HL-60 (cell line): ENCODE measurements around the gene EXOC6B.

Experiments used
- DNase-seq, 2 experiments: peaks; one replicate each; pipeline ENCODE4 v3.0.0-alpha.2; 2010 to 2020; ENCODE audit warnings: low read depth in 1 of 2, low spot score in 1 of 2
- H3K27ac ChIP-seq: fragments of 250-450 bp; sonication (Bioruptor Pico); replicated peaks from 2 replicates; pipeline ENCODE4 v1.5.1; 2020; ENCODE audit warnings: mild to moderate bottlenecking, moderate library complexity
- H3K27me3 ChIP-seq: fragments of 250-450 bp; sonication (Bioruptor Pico); 2 replicates; pipeline ENCODE4 v1.5.1; 2021; ENCODE audit warnings: mild to moderate bottlenecking, moderate library complexity; ENCODE audit not compliant: insufficient read depth, poor library complexity, severe bottlenecking
- H3K4me3 ChIP-seq: replicated peaks from 2 replicates; pipeline ENCODE4 v1.5.1; 2011; ENCODE audit warnings: mild to moderate bottlenecking, control low read depth, low read length; ENCODE audit not compliant: insufficient read depth
- GABPA ChIP-seq: IDR thresholded peaks from 2 replicates; pipeline ENCODE4 v1.6.1; 2012; ENCODE audit warnings: low read depth
- POLR2AphosphoS5 ChIP-seq: IDR thresholded peaks from 2 replicates; pipeline ENCODE4 v1.6.1; 2012; ENCODE audit warnings: low read depth
- SPI1 ChIP-seq: IDR thresholded peaks from 2 replicates; pipeline ENCODE4 v1.6.1; 2012; ENCODE audit warnings: low read depth, mild to moderate bottlenecking, borderline replicate concordance
- TF ChIP-seq, protein P1 (sequence below): IDR thresholded peaks from one replicate; pipeline ENCODE4 v1.5.1; 2011; ENCODE audit warnings: low read length, control low read depth, inconsistent platforms; ENCODE audit not compliant: insufficient read depth
- TF ChIP-seq, protein P2 (sequence below): IDR thresholded peaks from 2 replicates; pipeline ENCODE4 v1.6.1; 2012; ENCODE audit warnings: low read depth; ENCODE audit not compliant: insufficient replicate concordance

EXOC6B gene

DNA sequence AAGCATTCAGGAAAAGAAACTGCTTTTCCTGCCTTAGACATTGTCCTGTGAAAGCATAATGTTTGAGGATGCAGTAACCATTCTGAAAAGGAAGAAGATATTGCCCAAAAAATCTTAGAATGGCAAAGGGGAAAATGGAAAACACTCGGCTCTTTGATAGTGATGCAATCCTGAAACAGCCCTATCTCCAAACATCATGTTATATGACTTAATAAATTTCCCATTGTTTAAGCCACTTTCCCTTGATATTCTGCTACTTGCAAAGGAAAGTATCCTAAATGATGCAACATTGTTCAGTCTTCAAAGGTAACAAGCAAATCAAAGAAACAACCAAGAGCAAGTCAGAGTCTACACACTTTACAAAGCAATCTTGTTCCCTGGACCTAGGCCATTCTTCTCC, 78.5 kb downstream of the EXOC6B start:
- Histone ChIP-seq H3K27ac (no peak overlapping the region), H3K4me3 (no peak overlapping the region), H3K27me3 (no peaks in the 10 kb centered on the region)
- DNase-seq: no peak
- TF ChIP-seq SPI1 (no peak), POLR2AphosphoS5 (no peak), GABPA (no peak)
- TF ChIP-seq, protein P1, sequence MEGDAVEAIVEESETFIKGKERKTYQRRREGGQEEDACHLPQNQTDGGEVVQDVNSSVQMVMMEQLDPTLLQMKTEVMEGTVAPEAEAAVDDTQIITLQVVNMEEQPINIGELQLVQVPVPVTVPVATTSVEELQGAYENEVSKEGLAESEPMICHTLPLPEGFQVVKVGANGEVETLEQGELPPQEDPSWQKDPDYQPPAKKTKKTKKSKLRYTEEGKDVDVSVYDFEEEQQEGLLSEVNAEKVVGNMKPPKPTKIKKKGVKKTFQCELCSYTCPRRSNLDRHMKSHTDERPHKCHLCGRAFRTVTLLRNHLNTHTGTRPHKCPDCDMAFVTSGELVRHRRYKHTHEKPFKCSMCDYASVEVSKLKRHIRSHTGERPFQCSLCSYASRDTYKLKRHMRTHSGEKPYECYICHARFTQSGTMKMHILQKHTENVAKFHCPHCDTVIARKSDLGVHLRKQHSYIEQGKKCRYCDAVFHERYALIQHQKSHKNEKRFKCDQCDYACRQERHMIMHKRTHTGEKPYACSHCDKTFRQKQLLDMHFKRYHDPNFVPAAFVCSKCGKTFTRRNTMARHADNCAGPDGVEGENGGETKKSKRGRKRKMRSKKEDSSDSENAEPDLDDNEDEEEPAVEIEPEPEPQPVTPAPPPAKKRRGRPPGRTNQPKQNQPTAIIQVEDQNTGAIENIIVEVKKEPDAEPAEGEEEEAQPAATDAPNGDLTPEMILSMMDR: no peak
- TF ChIP-seq, protein P2, sequence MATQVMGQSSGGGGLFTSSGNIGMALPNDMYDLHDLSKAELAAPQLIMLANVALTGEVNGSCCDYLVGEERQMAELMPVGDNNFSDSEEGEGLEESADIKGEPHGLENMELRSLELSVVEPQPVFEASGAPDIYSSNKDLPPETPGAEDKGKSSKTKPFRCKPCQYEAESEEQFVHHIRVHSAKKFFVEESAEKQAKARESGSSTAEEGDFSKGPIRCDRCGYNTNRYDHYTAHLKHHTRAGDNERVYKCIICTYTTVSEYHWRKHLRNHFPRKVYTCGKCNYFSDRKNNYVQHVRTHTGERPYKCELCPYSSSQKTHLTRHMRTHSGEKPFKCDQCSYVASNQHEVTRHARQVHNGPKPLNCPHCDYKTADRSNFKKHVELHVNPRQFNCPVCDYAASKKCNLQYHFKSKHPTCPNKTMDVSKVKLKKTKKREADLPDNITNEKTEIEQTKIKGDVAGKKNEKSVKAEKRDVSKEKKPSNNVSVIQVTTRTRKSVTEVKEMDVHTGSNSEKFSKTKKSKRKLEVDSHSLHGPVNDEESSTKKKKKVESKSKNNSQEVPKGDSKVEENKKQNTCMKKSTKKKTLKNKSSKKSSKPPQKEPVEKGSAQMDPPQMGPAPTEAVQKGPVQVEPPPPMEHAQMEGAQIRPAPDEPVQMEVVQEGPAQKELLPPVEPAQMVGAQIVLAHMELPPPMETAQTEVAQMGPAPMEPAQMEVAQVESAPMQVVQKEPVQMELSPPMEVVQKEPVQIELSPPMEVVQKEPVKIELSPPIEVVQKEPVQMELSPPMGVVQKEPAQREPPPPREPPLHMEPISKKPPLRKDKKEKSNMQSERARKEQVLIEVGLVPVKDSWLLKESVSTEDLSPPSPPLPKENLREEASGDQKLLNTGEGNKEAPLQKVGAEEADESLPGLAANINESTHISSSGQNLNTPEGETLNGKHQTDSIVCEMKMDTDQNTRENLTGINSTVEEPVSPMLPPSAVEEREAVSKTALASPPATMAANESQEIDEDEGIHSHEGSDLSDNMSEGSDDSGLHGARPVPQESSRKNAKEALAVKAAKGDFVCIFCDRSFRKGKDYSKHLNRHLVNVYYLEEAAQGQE: no peak

DNA sequence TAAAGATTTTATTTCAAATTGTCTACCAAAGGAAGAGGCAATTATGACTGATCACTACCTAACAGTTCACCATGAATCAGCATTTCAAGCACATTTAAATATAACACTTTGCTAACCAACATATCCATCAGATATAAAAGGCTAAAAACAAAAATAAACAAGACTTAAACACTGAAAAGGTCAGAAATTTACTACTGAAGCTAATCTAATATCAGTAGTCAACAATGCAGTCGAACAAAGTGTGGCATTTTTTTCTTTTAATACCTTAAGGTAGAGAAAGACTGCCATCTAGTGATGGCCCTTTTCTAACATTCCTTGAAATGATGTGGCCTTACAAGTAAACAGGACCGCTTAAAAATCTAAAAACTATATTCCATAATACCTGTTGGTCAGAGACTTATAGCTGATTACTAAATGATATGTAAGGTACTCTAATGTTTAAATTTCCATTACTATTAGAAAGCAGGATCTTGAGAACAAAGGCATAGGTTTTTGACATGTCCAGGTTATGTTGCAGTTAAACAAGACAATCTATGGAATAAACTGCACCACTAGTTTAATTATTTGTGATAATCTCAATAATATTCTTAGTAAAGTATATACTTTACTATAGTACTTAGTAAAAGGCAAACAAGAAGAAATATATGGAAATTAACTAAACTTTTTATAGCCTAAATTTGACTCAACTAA, 80.0 kb downstream of the EXOC6B start:
- H3K4me3 ChIP-seq: no peak overlapping the region
- no peak overlapping the region for H3K27ac ChIP-seq
- TF ChIP-seq POLR2AphosphoS5: no peak
- TF ChIP-seq GABPA: no peak
- TF ChIP-seq, protein P1: peak; percentile 28
- peak in 1 of 2 experiments; percentile 13 for DNase-seq
- no peaks in the 10 kb centered on the region for H3K27me3 ChIP-seq

DNA sequence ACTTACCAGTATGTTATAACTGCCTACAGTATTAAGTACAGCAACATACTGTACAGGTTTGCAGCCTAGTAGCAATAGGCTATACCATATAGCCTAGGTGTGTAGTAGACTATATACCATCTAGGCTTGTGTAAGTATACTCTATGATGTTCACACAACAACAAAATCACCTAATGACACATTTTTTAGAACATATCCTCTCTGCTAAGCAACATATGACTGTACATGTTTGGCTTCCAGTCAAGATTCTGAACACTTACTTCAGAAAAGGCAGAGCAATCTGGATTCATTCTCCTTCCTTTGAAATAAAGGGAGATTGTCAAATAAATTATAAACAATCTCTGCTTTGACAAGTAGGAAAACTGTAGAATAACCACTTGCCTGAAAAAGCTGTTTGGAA, 81.8 kb downstream of the EXOC6B start:
- Histone ChIP-seq H3K27me3 (no peaks in the 10 kb centered on the region), H3K27ac (no peak overlapping the region), H3K4me3 (no peak overlapping the region)
- no peak for DNase-seq
- no peak for TF ChIP-seq POLR2AphosphoS5
- TF ChIP-seq, protein P2: no peak

DNA sequence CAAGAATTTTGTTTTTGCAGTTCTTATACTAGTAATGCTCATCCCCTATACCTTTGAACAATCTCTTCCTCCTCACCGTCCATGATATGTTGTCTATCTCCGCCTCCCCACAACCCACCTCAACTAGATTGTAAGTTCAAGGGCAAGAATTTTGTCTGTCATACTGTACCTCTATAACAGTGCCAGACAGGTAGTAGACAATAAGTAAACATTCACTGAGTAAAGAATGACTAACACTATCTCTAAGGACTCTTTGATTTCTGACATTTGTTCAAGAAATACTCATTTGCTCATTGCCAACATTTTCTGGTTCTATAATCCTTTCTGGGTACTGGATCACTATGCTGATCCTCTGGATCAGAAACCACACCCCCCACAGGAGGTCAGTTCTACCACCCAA, 82.4 kb downstream of the EXOC6B start:
- DNase-seq: no peak
- H3K4me3 ChIP-seq: no peak overlapping the region
- H3K27me3 ChIP-seq: no peaks in the 10 kb centered on the region
- H3K27ac ChIP-seq: no peak overlapping the region
- TF ChIP-seq SPI1: no peak
- TF ChIP-seq, protein P2: no peak
- TF ChIP-seq, protein P1: no peak
- no peak for TF ChIP-seq GABPA
- TF ChIP-seq POLR2AphosphoS5: no peak
